K562 (cell line): ENCODE results near the gene RASAL3. TPM values are rescaled to one million over a fixed set of nuclear protein-coding genes. Genes with fewer than 3 reads are reported as not detected.
A peak's percentile ranks its signal among the peaks of the same experiment; 100 is the strongest.

Experiments used
- ARNT ChIP-seq, 2 experiments: fragments of 450-650 bp; IDR thresholded peaks; 2 replicates each; pipeline ENCODE4 v1.6.1; 2016; ENCODE audit warnings: mild to moderate bottlenecking in 1 of 2
- DACH1 ChIP-seq: fragments of 450-650 bp; IDR thresholded peaks from 2 replicates; pipeline ENCODE4 v1.6.1; 2018; ENCODE audit not compliant: partially characterized antibody
- HMG20A ChIP-seq: fragments of 450-650 bp; formaldehyde crosslinking; conservative IDR thresholded peaks from 2 replicates; pipeline ENCODE4 v1.4.0; 2020; ENCODE audit warnings: mild to moderate bottlenecking, mixed read lengths
- NFE2 ChIP-seq: IDR thresholded peaks from 2 replicates; pipeline ENCODE4 v1.6.1; 2014; ENCODE audit warnings: antibody characterized with exemption, low read depth
- NRF1 ChIP-seq, 2 experiments: fragments of 450-650 bp; IDR thresholded peaks in 1 of 2; conservative IDR thresholded peaks in 1 of 2; 2 replicates each; pipeline ENCODE4 v1.6.1; 2014; ENCODE audit warnings: mild to moderate bottlenecking in 2 of 2
- SAFB ChIP-seq: fragments of 200-400 bp; formaldehyde crosslinking; IDR thresholded peaks from 2 replicates; pipeline ENCODE4 v1.6.1; 2017; ENCODE audit warnings: low read depth, low read length, borderline replicate concordance
- SMAD2 ChIP-seq: fragments of 150-350 bp; IDR thresholded peaks from 2 replicates; pipeline ENCODE4 v1.6.1; 2014; ENCODE audit warnings: low read depth, mild to moderate bottlenecking, low read length
- TEAD1 ChIP-seq, 2 experiments: fragments of 450-650 bp in 1 of 2; sonication (generic) in 1 of 2; formaldehyde crosslinking; IDR thresholded peaks; 2 replicates each; pipeline versions ENCODE4 v1.4.0 to v1.8.0; 2020 to 2022; ENCODE audit warnings: mild to moderate bottlenecking in 2 of 2, missing genetic modification reagents in 1 of 2
- ZC3H8 ChIP-seq: fragments of 450-650 bp; IDR thresholded peaks from 2 replicates; pipeline ENCODE4 v1.6.1; 2017
- ZNF347 ChIP-seq: fragments of 450-650 bp; formaldehyde crosslinking; IDR thresholded peaks from 2 replicates; pipeline ENCODE4 v1.4.0; 2020; ENCODE audit warnings: low read depth, mild to moderate bottlenecking, moderate library complexity
- ZNF764 ChIP-seq: fragments of 250-450 bp; sonication (Bioruptor Pico); IDR thresholded peaks from 2 replicates; pipeline ENCODE4 v1.4.0; 2020; ENCODE audit warnings: low read depth, mild to moderate bottlenecking, moderate library complexity
- polyA plus RNA-seq, 8 experiments: library from polyadenylated mRNA; depleted of rRNA in 4 of 8; stranded (reverse) in 5 of 8; unstranded in 3 of 8; fragments of >200 nt; fragmentation: Nextera tagmentation in 2 of 8; fragmentation: Illumina TruSeq in 1 of 8; extraction: Ambion mirVana in 2 of 8; extraction: Trizol in 1 of 8; gene quantifications; 2 replicates each; pipeline versions ENCODE4 v1.2.1 to v1.2.3, GENCODE V29; 2011 to 2014; ENCODE audit warnings: inconsistent platforms in 1 of 8, missing spikeins in 1 of 8
- total RNA-seq, 7 experiments: library from RNA; depleted of rRNA in 6 of 7; stranded (reverse); fragments of >200 nt in 6 of 7; fragmentation: Illumina TruSeq in 2 of 7; extraction: Trizol in 2 of 7; gene quantifications; 2 replicates each; pipeline versions ENCODE4 v1.2.1 to v1.2.3, GENCODE V29; 2011 to 2021; ENCODE audit warnings: low replicate concordance in 1 of 7
- TF ChIP-seq, protein P1 (sequence below): fragments of 450-650 bp; IDR thresholded peaks from 2 replicates; pipeline ENCODE4 v1.6.1; 2016; ENCODE audit warnings: low read depth
- TF ChIP-seq, protein P2 (sequence below): fragments of 450-650 bp; formaldehyde crosslinking; IDR thresholded peaks from 2 replicates; pipeline ENCODE4 v1.4.0; 2020; ENCODE audit warnings: mild to moderate bottlenecking, moderate library complexity

RASAL3 gene
- total and polyA plus RNA-seq, 9 of the 15 experiments (the other 6 are each of a cell fraction or from before 2014, with no cell fraction given), result 0.07 to 0.44 TPM; not detected in 7

DNA sequence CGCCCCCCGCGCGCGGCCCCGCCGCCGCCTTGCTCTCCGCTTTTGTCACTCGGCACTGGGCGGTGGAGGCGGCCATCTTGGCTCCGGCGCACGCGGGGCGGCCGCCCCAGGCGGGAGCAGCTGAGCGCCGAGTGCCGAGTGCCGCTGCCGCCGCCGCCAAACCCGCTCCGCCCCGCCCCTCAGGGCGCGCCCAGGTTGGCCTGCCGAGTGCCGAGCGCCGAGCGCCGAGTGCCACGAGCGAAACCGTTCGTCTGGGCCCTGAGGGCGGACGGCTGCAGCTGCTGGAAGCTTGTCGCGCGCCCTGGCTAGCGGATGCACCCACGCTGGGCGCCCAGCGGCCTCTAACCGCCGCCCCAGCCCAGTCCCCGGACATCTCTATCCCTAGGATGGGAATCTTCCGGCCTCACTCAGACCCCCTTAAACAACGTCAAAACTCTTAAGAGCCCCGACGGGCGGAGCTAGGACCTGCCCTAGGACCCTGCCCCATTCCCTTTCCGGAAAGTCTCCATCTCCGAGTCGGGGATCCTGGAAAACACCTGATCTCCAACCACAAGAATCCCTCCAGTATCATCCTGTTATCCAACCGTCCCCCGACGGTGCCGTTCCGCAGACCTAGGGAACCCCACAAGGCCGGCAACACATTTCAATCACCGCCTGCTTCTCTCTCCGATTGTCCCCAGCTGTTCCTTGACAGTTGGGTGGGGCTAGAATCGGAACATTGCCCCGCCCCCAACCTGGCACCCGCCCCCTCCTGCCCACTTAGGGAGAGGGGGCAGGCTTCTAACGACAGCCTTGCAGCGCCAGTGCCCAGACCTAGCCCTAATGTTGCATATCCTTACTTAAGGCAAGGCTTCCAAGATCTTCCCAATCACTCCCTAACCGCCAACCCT is 31.5 kb downstream of the RASAL3 start (continued):
- TF ChIP-seq, protein P1, sequence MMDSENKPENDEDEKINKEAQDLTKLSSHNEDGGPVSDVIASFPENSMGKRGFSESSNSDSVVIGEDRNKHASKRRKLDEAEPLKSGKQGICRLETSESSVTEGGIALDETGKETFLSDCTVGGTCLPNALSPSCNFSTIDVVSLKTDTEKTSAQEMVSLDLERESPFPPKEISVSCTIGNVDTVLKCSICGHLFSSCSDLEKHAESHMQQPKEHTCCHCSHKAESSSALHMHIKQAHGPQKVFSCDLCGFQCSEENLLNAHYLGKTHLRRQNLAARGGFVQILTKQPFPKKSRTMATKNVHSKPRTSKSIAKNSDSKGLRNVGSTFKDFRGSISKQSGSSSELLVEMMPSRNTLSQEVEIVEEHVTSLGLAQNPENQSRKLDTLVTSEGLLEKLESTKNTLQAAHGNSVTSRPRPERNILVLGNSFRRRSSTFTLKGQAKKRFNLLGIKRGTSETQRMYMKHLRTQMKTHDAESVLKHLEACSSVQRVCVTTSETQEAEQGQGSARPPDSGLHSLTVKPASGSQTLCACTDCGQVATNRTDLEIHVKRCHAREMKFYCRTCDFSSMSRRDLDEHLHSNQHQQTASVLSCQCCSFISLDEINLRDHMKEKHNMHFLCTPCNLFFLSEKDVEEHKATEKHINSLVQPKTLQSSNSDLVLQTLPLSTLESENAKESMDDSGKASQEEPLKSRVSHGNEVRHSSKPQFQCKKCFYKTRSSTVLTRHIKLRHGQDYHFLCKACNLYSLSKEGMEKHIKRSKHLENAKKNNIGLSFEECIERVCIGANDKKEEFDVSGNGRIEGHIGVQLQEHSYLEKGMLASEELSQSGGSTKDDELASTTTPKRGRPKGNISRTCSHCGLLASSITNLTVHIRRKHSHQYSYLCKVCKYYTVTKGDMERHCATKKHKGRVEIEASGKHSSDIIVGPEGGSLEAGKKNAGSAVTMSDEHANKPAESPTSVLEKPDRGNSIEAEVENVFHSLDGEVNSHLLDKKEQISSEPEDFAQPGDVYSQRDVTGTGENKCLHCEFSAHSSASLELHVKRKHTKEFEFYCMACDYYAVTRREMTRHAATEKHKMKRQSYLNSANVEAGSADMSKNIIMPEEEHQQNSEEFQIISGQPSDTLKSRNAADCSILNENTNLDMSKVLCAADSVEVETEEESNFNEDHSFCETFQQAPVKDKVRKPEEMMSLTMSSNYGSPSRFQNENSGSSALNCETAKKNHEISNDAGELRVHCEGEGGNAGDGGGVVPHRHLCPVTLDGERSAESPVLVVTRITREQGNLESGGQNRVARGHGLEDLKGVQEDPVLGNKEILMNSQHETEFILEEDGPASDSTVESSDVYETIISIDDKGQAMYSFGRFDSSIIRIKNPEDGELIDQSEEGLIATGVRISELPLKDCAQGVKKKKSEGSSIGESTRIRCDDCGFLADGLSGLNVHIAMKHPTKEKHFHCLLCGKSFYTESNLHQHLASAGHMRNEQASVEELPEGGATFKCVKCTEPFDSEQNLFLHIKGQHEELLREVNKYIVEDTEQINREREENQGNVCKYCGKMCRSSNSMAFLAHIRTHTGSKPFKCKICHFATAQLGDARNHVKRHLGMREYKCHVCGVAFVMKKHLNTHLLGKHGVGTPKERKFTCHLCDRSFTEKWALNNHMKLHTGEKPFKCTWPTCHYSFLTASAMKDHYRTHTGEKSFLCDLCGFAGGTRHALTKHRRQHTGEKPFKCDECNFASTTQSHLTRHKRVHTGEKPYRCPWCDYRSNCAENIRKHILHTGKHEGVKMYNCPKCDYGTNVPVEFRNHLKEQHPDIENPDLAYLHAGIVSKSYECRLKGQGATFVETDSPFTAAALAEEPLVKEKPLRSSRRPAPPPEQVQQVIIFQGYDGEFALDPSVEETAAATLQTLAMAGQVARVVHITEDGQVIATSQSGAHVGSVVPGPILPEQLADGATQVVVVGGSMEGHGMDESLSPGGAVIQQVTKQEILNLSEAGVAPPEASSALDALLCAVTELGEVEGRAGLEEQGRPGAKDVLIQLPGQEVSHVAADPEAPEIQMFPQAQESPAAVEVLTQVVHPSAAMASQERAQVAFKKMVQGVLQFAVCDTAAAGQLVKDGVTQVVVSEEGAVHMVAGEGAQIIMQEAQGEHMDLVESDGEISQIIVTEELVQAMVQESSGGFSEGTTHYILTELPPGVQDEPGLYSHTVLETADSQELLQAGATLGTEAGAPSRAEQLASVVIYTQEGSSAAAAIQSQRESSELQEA, result no peak
- TF ChIP-seq ARNT (IDR thresholded peaks at IDR 0.05), result no peak
- no peak for TF ChIP-seq ZC3H8
- TF ChIP-seq ZNF347 (CRISPR knock-in tag), result no peak
- TF ChIP-seq SMAD2, result no peak
- TF ChIP-seq, protein P2, sequence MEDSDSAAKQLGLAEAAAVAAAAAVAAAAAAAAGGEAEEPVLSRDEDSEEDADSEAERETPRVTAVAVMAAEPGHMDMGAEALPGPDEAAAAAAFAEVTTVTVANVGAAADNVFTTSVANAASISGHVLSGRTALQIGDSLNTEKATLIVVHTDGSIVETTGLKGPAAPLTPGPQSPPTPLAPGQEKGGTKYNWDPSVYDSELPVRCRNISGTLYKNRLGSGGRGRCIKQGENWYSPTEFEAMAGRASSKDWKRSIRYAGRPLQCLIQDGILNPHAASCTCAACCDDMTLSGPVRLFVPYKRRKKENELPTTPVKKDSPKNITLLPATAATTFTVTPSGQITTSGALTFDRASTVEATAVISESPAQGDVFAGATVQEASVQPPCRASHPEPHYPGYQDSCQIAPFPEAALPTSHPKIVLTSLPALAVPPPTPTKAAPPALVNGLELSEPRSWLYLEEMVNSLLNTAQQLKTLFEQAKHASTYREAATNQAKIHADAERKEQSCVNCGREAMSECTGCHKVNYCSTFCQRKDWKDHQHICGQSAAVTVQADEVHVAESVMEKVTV, result no peak
- peak; percentile 63 for TF ChIP-seq DACH1
- TF ChIP-seq HMG20A (CRISPR knock-in tag), result no peak
- no peak for TF ChIP-seq ZNF764 (CRISPR knock-in tag)
- no peak for TF ChIP-seq NFE2
- TF ChIP-seq NRF1 (conservative IDR thresholded peaks at IDR 0.05 in 1 of 2, IDR thresholded peaks at IDR 0.05 in 1 of 2), result peak in 1 of 2 experiments; percentile 23; a peak in 2 of 4 replicates
- TF ChIP-seq SAFB, result peak; percentile 43; the same call in 1 of the 2 replicates
- TF ChIP-seq TEAD1 (CRISPR knock-in tag; IDR thresholded peaks at IDR 0.05), result peak in 1 of 2 experiments; percentile 57; a peak in 1 of 4 replicates
